Measurements from ENCODE around the gene ZBTB44.

DNA sequence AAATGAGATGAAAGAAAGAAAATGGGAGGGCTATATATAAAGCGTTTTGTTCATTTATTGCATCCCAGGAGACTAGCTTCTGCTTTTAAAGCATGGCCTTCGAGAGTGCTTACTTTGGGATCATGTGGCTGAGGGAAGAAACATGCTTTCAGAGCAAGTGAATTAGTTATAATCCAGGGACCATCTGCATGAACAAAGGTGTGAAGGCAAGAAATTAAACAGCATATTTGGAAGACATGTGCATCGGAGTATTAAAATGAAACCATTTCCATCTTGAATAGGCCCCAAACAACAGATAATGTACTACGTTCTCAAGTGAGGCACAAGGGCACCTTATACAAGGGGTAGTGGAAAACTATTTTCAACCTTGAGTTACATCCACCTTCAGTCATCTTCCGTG is 51.4 kb downstream of the ZBTB44 start:
- TF ChIP-seq EGR1 (IDR thresholded peaks at IDR 0.05; ENCODE audit: low read depth) (no peak), CTCF (IDR thresholded peaks at IDR 0.05 in 2 of 3, conservative IDR thresholded peaks at IDR 0.05 in 1 of 3; ENCODE audit: borderline replicate concordance in 1 of 3, insufficient read depth in 1 of 3, low read depth in 2 of 3, low read length in 2 of 3) (no peak), SP1 (IDR thresholded peaks at IDR 0.05; ENCODE audit: low read depth) (no peak), POLR2A (IDR thresholded peaks at IDR 0.05; ENCODE audit: borderline replicate concordance, extremely low read depth, insufficient read depth, insufficient read length) (no peak), MAX (IDR thresholded peaks at IDR 0.05) (no peak), POLR2AphosphoS5 (IDR thresholded peaks at IDR 0.05; ENCODE audit: low read depth, low read length) (no peak), ELF1 (IDR thresholded peaks at IDR 0.05; ENCODE audit: borderline replicate concordance, low read depth) (no peak), TCF7L2 (IDR thresholded peaks at IDR 0.05; ENCODE audit: borderline replicate concordance, extremely low read depth, insufficient read depth, insufficient read length) (no peak), RAD21 (IDR thresholded peaks at IDR 0.05; ENCODE audit: low read depth) (no peak), EZH2 (IDR thresholded peaks at IDR 0.05) (no peak), ZNF274 (IDR thresholded peaks at IDR 0.05; ENCODE audit: low read depth, low read length) (no peak)
